Keratinocyte (primary cell): ENCODE measurements around the gene SLC30A7. TPM values are rescaled to one million over a fixed set of nuclear protein-coding genes. Genes with fewer than 3 reads are reported as not detected.

Experiments used
- DNase-seq: peaks from one replicate; pipeline ENCODE4 v3.0.0-alpha.2; 2011; ENCODE audit warnings: low read depth, missing footprints, low spot score
- FAIRE-seq: peaks from 2 replicates; lab custom pipeline; 2011; peaks lifted over from hg19 to GRCh38; lab: Jason Lieb, UNC
- H2AFZ ChIP-seq: 2 replicates; pipeline ENCODE4 v1.6.0; 2012; ENCODE audit warnings: low read length, control low read depth, inconsistent platforms; ENCODE audit not compliant: control insufficient read depth
- H3K27ac ChIP-seq: 2 replicates; pipeline ENCODE4 v1.5.1; 2011; ENCODE audit warnings: low read length; ENCODE audit not compliant: control insufficient read depth, insufficient read depth
- H3K27me3 ChIP-seq: 3 replicates; pipeline ENCODE4 v1.6.0; 2011; ENCODE audit warnings: low read length; ENCODE audit not compliant: control insufficient read depth, insufficient read depth; ENCODE audit errors: extremely low read depth
- H3K36me3 ChIP-seq, 2 experiments: 2 replicates in 1 of 2; 3 replicates in 1 of 2; pipeline ENCODE4 v1.5.1; 2011; ENCODE audit warnings: low read length in 2 of 2, mild to moderate bottlenecking in 1 of 2; ENCODE audit not compliant: control insufficient read depth in 2 of 2, insufficient read depth in 2 of 2; ENCODE audit errors: extremely low read depth in 1 of 2
- H3K4me1 ChIP-seq: 3 replicates; pipeline ENCODE4 v1.5.1; 2011; ENCODE audit warnings: low read length; ENCODE audit not compliant: control insufficient read depth, insufficient read depth; ENCODE audit errors: extremely low read depth
- H3K4me2 ChIP-seq: 3 replicates; pipeline ENCODE4 v1.6.0; 2011; ENCODE audit warnings: low read depth, low read length; ENCODE audit not compliant: control insufficient read depth, insufficient read depth; ENCODE audit errors: extremely low read depth
- H3K4me3 ChIP-seq, 3 experiments: fragments of 200-600 bp in 1 of 3; sonication (generic) in 1 of 3; 2 replicates in 2 of 3; 3 replicates in 1 of 3; pipeline ENCODE4 v1.5.1; 2011 to 2016; ENCODE audit warnings: low read length in 3 of 3, mild to moderate bottlenecking in 3 of 3, control low read depth in 2 of 3, inconsistent platforms in 1 of 3, low read depth in 1 of 3, mixed read lengths in 1 of 3, mixed run types in 1 of 3, moderate library complexity in 1 of 3; ENCODE audit not compliant: control insufficient read depth in 2 of 3, insufficient read depth in 2 of 3; ENCODE audit errors: extremely low read depth in 1 of 3
- H3K79me2 ChIP-seq: 2 replicates; pipeline ENCODE4 v1.6.0; 2012; ENCODE audit warnings: low read length; ENCODE audit not compliant: control insufficient read depth, insufficient read depth
- H3K9ac ChIP-seq: 3 replicates; pipeline ENCODE4 v1.6.0; 2011; ENCODE audit warnings: low read length; ENCODE audit not compliant: control insufficient read depth, insufficient read depth; ENCODE audit errors: extremely low read depth
- H3K9me1 ChIP-seq: 3 replicates; pipeline ENCODE4 v1.6.0; 2011; ENCODE audit warnings: low read length; ENCODE audit not compliant: control insufficient read depth, insufficient read depth; ENCODE audit errors: extremely low read depth
- H3K9me3 ChIP-seq: 2 replicates; pipeline ENCODE4 v1.5.1; 2012; ENCODE audit warnings: low read depth, low read length; ENCODE audit not compliant: control insufficient read depth
- H4K20me1 ChIP-seq: 3 replicates; pipeline ENCODE4 v1.6.0; 2011; ENCODE audit warnings: low read length; ENCODE audit not compliant: control insufficient read depth, insufficient read depth; ENCODE audit errors: extremely low read depth
- CTCF ChIP-seq, 3 experiments: IDR thresholded peaks in 1 of 3; conservative IDR thresholded peaks in 1 of 3; optimal IDR thresholded peaks in 1 of 3; 2 replicates in 2 of 3; 3 replicates in 1 of 3; pipeline versions ENCODE3 to v1.5.1; 2011; ENCODE audit warnings: low read length in 3 of 3, mild to moderate bottlenecking in 3 of 3, moderate library complexity in 2 of 3, control low read depth in 1 of 3, inconsistent platforms in 1 of 3; ENCODE audit not compliant: insufficient read depth in 2 of 3; ENCODE audit errors: extremely low read depth in 1 of 3
- EZH2 ChIP-seq: IDR thresholded peaks from one replicate; pipeline ENCODE4 v1.6.1; 2012; ENCODE audit warnings: inconsistent platforms, mild to moderate bottlenecking, low read length, moderate library complexity
- dilution Hi-C: fragments of 300-500 bp; cut with MboI; formaldehyde crosslinking; loops from one replicate; pipeline ENCODE4 v1.7.0; 2020; ENCODE audit warnings: low sequenced_read_pairs; ENCODE audit not compliant: extremely low pct_ligation_motif_present
- polyA plus RNA-seq, 5 experiments: library from polyadenylated mRNA; depleted of rRNA in 3 of 5; stranded (reverse) in 3 of 5; stranded (forward) in 1 of 5; unstranded in 1 of 5; fragments of >200 nt; gene quantifications; 1 replicate in 1 of 5; 2 replicates in 3 of 5; 3 replicates in 1 of 5; pipeline versions ENCODE4 v1.2.1 to v1.2.3, GENCODE V29; 2011 to 2012; ENCODE audit warnings: missing spikeins in 2 of 5, low read depth in 1 of 5, low replicate concordance in 1 of 5

SLC30A7 gene
- polyA plus RNA-seq, 1 donor (not counting 4 experiments of a cell fraction or from before 2014, with no cell fraction given), result 15.1 TPM

- no peaks in the 10 kb centered on the region for H4K20me1 ChIP-seq
- FAIRE-seq (peak; percentile 43), DNase-seq (no peak)
- H3K4me3 ChIP-seq, result peak within 1 kb of the TSS; percentile 62 to 95 (median 93)
- TF ChIP-seq EZH2 (no peak), CTCF (optimal IDR thresholded peaks at IDR 0.05 in 1 of 3, IDR thresholded peaks at IDR 0.05 in 1 of 3, conservative IDR thresholded peaks at IDR 0.05 in 1 of 3; ENCODE audit: extremely low read depth in 1 of 3, insufficient read depth in 2 of 3, low read length in 3 of 3) (no peak)
- H3K27me3 ChIP-seq, result no peaks in the 10 kb centered on the region
- peaks cover 55% of the 10 kb centered on the region for H3K79me2 ChIP-seq
- H3K9me3 ChIP-seq, result no peaks in the 10 kb centered on the region
- peak within 1 kb of the TSS; percentile 93 for H3K4me2 ChIP-seq
- peaks cover 2 to 5% of the 10 kb centered on the region in 2 experiments for H3K36me3 ChIP-seq
- dilution Hi-C loops, result no loop called here
- peak within 1 kb of the TSS; percentile 94 for H3K9ac ChIP-seq
- H3K4me1 ChIP-seq, result peaks cover 12% of the 10 kb centered on the region
- H2AFZ ChIP-seq, result peak within 1 kb of the TSS; percentile 95
- H3K27ac ChIP-seq, result peak within 1 kb of the TSS; percentile 86
- no peaks in the 10 kb centered on the region for H3K9me1 ChIP-seq
These were observed 130.0 kb downstream of the SLC30A7 start, which contains the start of gene DPH5 for GRCh38 chr1:101025657-101026429. Gene DPH5 (minus strand): TSS chr1:101025784. CDS start chr1:101025443, 341 bp downstream.

GRCh38 chr1:101026430-101026788, 130.5 kb downstream of the SLC30A7 start:
- peaks cover 58% of the 10 kb centered on the region for H3K79me2 ChIP-seq
- DNase-seq, result no peak

More at GRCh38 chr1:101026430-101026788, 130.5 kb downstream of the SLC30A7 start:
- peaks cover 0 to 4% of the 10 kb centered on the region in 2 experiments for H3K36me3 ChIP-seq
- peak overlapping the region; percentile 95 for H2AFZ ChIP-seq
- dilution Hi-C loops, result no loop called here
- H3K9me3 ChIP-seq, result no peaks in the 10 kb centered on the region
- H3K9ac ChIP-seq, result peak overlapping the region; percentile 94
- no peaks in the 10 kb centered on the region for H3K27me3 ChIP-seq
- TF ChIP-seq EZH2, result no peak
- TF ChIP-seq CTCF (optimal IDR thresholded peaks at IDR 0.05 in 1 of 3, IDR thresholded peaks at IDR 0.05 in 1 of 3, conservative IDR thresholded peaks at IDR 0.05 in 1 of 3; ENCODE audit: extremely low read depth in 1 of 3, insufficient read depth in 2 of 3, low read length in 3 of 3), result no peak
- no peak for FAIRE-seq
- H3K4me2 ChIP-seq, result peak overlapping the region; percentile 93
- no peaks in the 10 kb centered on the region for H4K20me1 ChIP-seq
- H3K27ac ChIP-seq, result peak overlapping the region; percentile 86
- peaks cover 12% of the 10 kb centered on the region for H3K4me1 ChIP-seq
- no peaks in the 10 kb centered on the region for H3K9me1 ChIP-seq
- H3K4me3 ChIP-seq, result peak overlapping the region; percentile 62 to 95 (median 93)
